SU-DHL-6 (cell line): ENCODE measurements around the gene SEC24B.
"Not testable (repeated sequence)": the region's sequence is repeated elsewhere in the genome, so short reads cannot be mapped to it uniquely, and the experiment has no call there.

Source experiments
- H2AFZ ChIP-seq: fragments of 200-600 bp; sonication (generic); 2 replicates; pipeline ENCODE4 v1.6.1; 2014; ENCODE audit warnings: low read depth, mild to moderate bottlenecking, moderate library complexity, mixed read lengths, antibody characterized with exemption, low read length; ENCODE audit not compliant: severe bottlenecking
- H3F3A ChIP-seq: fragments of 200-600 bp; shearing (Covaris generic); 2 replicates; pipeline ENCODE4 v1.6.0; 2016; ENCODE audit warnings: antibody characterized with exemption, mild to moderate bottlenecking; ENCODE audit not compliant: insufficient read depth
- H3K27ac ChIP-seq: fragments of 200-600 bp; sonication (generic); 2 replicates; pipeline ENCODE4 v1.5.1; 2016; ENCODE audit warnings: low read depth, mild to moderate bottlenecking, low read length, moderate library complexity, mixed read lengths
- H3K27me3 ChIP-seq: fragments of 200-600 bp; sonication (generic), shearing (Covaris generic); 2 replicates; pipeline ENCODE4 v1.6.0; 2014; ENCODE audit warnings: mild to moderate bottlenecking, low read length
- H3K36me3 ChIP-seq: fragments of 200-600 bp; sonication (generic); 2 replicates; pipeline ENCODE4 v1.6.1; 2014; ENCODE audit warnings: mild to moderate bottlenecking, low read length, mixed read lengths
- H3K4me2 ChIP-seq: fragments of 300-600, 200-600 bp; shearing (Covaris generic), sonication (generic); 2 replicates; pipeline ENCODE4 v1.6.0; 2014; ENCODE audit warnings: low read length, low read depth, mild to moderate bottlenecking; ENCODE audit not compliant: poor library complexity, severe bottlenecking
- H3K4me3 ChIP-seq: fragments of 200-600 bp; sonication (generic); 2 replicates; pipeline ENCODE4 v1.5.1; 2014; ENCODE audit warnings: antibody characterized with exemption, low read length, mild to moderate bottlenecking, mixed read lengths; ENCODE audit not compliant: insufficient read depth, poor library complexity, severe bottlenecking
- H3K79me2 ChIP-seq: fragments of 200-600 bp; sonication (generic); 2 replicates; pipeline ENCODE4 v1.6.1; 2014; ENCODE audit warnings: mild to moderate bottlenecking, low read length, moderate library complexity; ENCODE audit not compliant: insufficient read depth
- H3K9ac ChIP-seq: fragments of 200-600 bp; sonication (generic); 2 replicates; pipeline ENCODE4 v1.7.0; 2014; ENCODE audit warnings: mild to moderate bottlenecking, low read length
- H3K9me2 ChIP-seq: fragments of 200-600 bp; sonication (generic); replicated peaks from 2 replicates; pipeline ENCODE4 v1.6.1; 2014; ENCODE audit warnings: low read length; ENCODE audit not compliant: insufficient read depth
- H3K9me3 ChIP-seq: fragments of 200-600 bp; sonication (generic); 2 replicates; pipeline ENCODE4 v1.6.1; 2014; ENCODE audit warnings: low read length, mixed read lengths; ENCODE audit not compliant: insufficient read depth
- H4K20me1 ChIP-seq: fragments of 200-600 bp; sonication (generic); 2 replicates; pipeline ENCODE4 v1.6.1; 2014; ENCODE audit warnings: low read depth, mild to moderate bottlenecking, antibody characterized with exemption, low read length, moderate library complexity, mixed read lengths
- EZH2phosphoT487 ChIP-seq: fragments of 200-600 bp; sonication (generic), shearing (Covaris generic); conservative IDR thresholded peaks from 2 replicates; pipeline ENCODE4 v1.6.1; 2018; ENCODE audit warnings: mild to moderate bottlenecking, antibody characterized with exemption, low read length, moderate library complexity, mixed read lengths
- TF ChIP-seq, protein P1 (sequence below): fragments of 200-600 bp; sonication (generic); IDR thresholded peaks from one replicate; pipeline ENCODE4 v1.5.1; 2017; ENCODE audit warnings: antibody characterized with exemption, mild to moderate bottlenecking, low read length, moderate library complexity; ENCODE audit not compliant: insufficient read depth, poor library complexity, severe bottlenecking

Gene SEC24B

GRCh38 chr4:109499513-109499912 lies 65.9 kb downstream of the SEC24B start:
- Histone ChIP-seq H3F3A (no peaks in the 10 kb centered on the region), H3K27me3 (no peaks in the 10 kb centered on the region), H2AFZ (no peak overlapping the region), H3K9me2 (no peaks in the 10 kb centered on the region), H4K20me1 (no peaks in the 10 kb centered on the region), H3K9me3 (no peaks in the 10 kb centered on the region), H3K9ac (no peak overlapping the region), H3K36me3 (no peaks in the 10 kb centered on the region), H3K27ac (no peak overlapping the region), H3K79me2 (no peaks in the 10 kb centered on the region), H3K4me2 (no peak overlapping the region), H3K4me3 (no peak overlapping the region)
- no peak for TF ChIP-seq EZH2phosphoT487
- TF ChIP-seq, protein P1, sequence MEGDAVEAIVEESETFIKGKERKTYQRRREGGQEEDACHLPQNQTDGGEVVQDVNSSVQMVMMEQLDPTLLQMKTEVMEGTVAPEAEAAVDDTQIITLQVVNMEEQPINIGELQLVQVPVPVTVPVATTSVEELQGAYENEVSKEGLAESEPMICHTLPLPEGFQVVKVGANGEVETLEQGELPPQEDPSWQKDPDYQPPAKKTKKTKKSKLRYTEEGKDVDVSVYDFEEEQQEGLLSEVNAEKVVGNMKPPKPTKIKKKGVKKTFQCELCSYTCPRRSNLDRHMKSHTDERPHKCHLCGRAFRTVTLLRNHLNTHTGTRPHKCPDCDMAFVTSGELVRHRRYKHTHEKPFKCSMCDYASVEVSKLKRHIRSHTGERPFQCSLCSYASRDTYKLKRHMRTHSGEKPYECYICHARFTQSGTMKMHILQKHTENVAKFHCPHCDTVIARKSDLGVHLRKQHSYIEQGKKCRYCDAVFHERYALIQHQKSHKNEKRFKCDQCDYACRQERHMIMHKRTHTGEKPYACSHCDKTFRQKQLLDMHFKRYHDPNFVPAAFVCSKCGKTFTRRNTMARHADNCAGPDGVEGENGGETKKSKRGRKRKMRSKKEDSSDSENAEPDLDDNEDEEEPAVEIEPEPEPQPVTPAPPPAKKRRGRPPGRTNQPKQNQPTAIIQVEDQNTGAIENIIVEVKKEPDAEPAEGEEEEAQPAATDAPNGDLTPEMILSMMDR = no peak

GRCh38 chr4:109506890-109507289 lies 73.3 kb downstream of the SEC24B start:
- Histone ChIP-seq H3K9me3 (no peaks in the 10 kb centered on the region), H3K4me3 (no peak overlapping the region), H2AFZ (no peak overlapping the region), H3K79me2 (no peaks in the 10 kb centered on the region), H3K27me3 (no peaks in the 10 kb centered on the region), H3F3A (no peaks in the 10 kb centered on the region), H4K20me1 (no peaks in the 10 kb centered on the region), H3K9me2 (no peaks in the 10 kb centered on the region), H3K9ac (no peak overlapping the region), H3K27ac (no peak overlapping the region), H3K4me2 (no peak overlapping the region), H3K36me3 (no peaks in the 10 kb centered on the region)
- TF ChIP-seq, protein P1 = no peak
- no peak for TF ChIP-seq EZH2phosphoT487

GRCh38 chr4:109510687-109511086 lies 77.1 kb downstream of the SEC24B start:
- no peaks in the 10 kb centered on the region for H3K9me2 ChIP-seq
- H3K27ac ChIP-seq = no peak overlapping the region
- no peaks in the 10 kb centered on the region for H4K20me1 ChIP-seq
- H2AFZ ChIP-seq = no peak overlapping the region
- no peaks in the 10 kb centered on the region for H3K36me3 ChIP-seq
- H3K4me3 ChIP-seq = no peak overlapping the region
- H3K79me2 ChIP-seq = no peaks in the 10 kb centered on the region
- H3K9ac ChIP-seq = no peak overlapping the region
- H3K4me2 ChIP-seq = no peak overlapping the region
- no peaks in the 10 kb centered on the region for H3F3A ChIP-seq
- TF ChIP-seq, protein P1 = no peak
- TF ChIP-seq EZH2phosphoT487 = no peak
- no peaks in the 10 kb centered on the region for H3K9me3 ChIP-seq
- H3K27me3 ChIP-seq = no peaks in the 10 kb centered on the region

DNA sequence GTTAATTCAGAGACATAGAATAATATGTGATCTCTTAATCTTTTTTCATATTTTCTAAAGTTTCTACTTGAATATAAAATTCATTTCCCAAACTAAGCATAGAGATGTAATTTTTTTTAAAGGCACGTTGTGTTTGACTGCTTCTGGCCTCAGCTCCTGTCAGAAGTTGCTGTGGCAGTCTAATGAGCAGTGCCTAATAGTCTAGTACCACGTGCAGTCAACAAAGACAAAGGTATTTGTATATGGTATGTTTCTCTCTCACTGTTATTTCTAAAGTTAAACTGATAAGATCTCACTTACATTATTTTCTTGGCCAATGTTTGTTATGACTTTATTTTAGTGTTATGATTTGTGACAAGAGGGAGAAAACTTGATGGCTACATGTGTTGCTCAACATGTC lies 77.8 kb downstream of the SEC24B start:
- H4K20me1 ChIP-seq = no peaks in the 10 kb centered on the region

DNA sequence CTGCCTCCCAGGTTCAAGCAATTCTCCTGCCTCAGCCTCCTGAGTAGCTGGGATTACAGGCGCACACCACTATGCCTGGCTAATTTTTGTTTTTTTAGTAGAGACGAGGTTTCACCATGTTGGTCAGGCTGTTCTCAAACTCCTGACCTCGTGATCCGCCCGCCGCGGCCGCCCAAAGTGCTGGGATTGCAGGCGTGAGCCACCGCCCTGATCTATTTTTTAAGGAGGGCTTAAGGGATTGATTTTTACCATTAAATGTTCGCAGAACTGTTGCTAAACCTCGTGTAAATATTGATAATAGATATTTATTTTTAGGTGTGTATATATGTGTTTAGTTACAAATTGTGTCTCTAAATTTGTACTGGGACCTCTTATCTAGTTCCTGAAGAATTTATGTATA lies 79.8 kb downstream of the SEC24B start:
- not testable (repeated sequence) for H3K27me3 ChIP-seq, H2AFZ ChIP-seq, H3K9me3 ChIP-seq, H3K9me2 ChIP-seq, H4K20me1 ChIP-seq, H3K4me2 ChIP-seq, H3K4me3 ChIP-seq, H3K79me2 ChIP-seq, H3F3A ChIP-seq, H3K27ac ChIP-seq, H3K9ac ChIP-seq, H3K36me3 ChIP-seq

More for the DNA sequence above, 77.8 kb downstream of the SEC24B start:
- Histone ChIP-seq H3F3A (no peaks in the 10 kb centered on the region), H3K27me3 (no peaks in the 10 kb centered on the region), H3K9ac (no peak overlapping the region), H3K79me2 (no peaks in the 10 kb centered on the region), H3K27ac (no peak overlapping the region), H3K4me3 (no peak overlapping the region), H3K4me2 (no peak overlapping the region), H3K9me3 (no peaks in the 10 kb centered on the region), H3K36me3 (no peaks in the 10 kb centered on the region), H3K9me2 (no peaks in the 10 kb centered on the region), H2AFZ (no peak overlapping the region)
- no peak for TF ChIP-seq EZH2phosphoT487
- TF ChIP-seq, protein P1 = no peak
